ENCODE data around the gene AAGAB.

The AAGAB gene

GRCh38 chr15:67256051-67256450, 1.6 kb upstream of the AAGAB start:
- no peaks in the 10 kb centered on the region for H3K9me2 ChIP-seq (replicated peaks; ENCODE audit: insufficient read depth, low read length)
- H3K36me3 ChIP-seq (ENCODE audit: low read length): no peaks in the 10 kb centered on the region
- no peaks in the 10 kb centered on the region for H3K9me3 ChIP-seq (ENCODE audit: insufficient read depth, low read length)
- H3K27ac ChIP-seq (ENCODE audit: low read depth, low read length): no peak overlapping the region
- no peak overlapping the region for H3K4me2 ChIP-seq (ENCODE audit: low read depth, low read length, poor library complexity, severe bottlenecking)
- H3K79me2 ChIP-seq (ENCODE audit: insufficient read depth, low read length): peaks cover 31% of the 10 kb centered on the region
- H3F3A ChIP-seq (ENCODE audit: insufficient read depth): peaks cover 15% of the 10 kb centered on the region; the same call in 1 of the 2 replicates
- H2AFZ ChIP-seq (ENCODE audit: low read depth, low read length, severe bottlenecking): no peak overlapping the region
- no peaks in the 10 kb centered on the region for H4K20me1 ChIP-seq (ENCODE audit: low read depth, low read length)
- no peaks in the 10 kb centered on the region for H3K27me3 ChIP-seq (ENCODE audit: low read length)
- TF ChIP-seq CTCF (IDR thresholded peaks at IDR 0.05; ENCODE audit: insufficient read depth, low read length, poor library complexity, severe bottlenecking): no peak
- TF ChIP-seq EZH2phosphoT487 (conservative IDR thresholded peaks at IDR 0.05; ENCODE audit: low read length): no peak
- H3K9ac ChIP-seq (ENCODE audit: low read length): no peak overlapping the region
- no peak overlapping the region for H3K4me3 ChIP-seq (ENCODE audit: insufficient read depth, low read length, poor library complexity, severe bottlenecking)

- H3K27ac ChIP-seq (ENCODE audit: low read depth, low read length): peak overlapping the region; percentile 24
Measured at GRCh38 chr15:67253549-67254237, 768 bp downstream of the AAGAB start.

GRCh38 chr15:67253101-67253500, 1.4 kb downstream of the AAGAB start:
- Histone ChIP-seq H3K27ac (ENCODE audit: low read depth, low read length) (no peak overlapping the region), H3K27me3 (ENCODE audit: low read length) (no peaks in the 10 kb centered on the region), H2AFZ (ENCODE audit: low read depth, low read length, severe bottlenecking) (no peak overlapping the region), H3K79me2 (ENCODE audit: insufficient read depth, low read length) (peaks cover 57% of the 10 kb centered on the region), H3K4me2 (ENCODE audit: low read depth, low read length, poor library complexity, severe bottlenecking) (peak overlapping the region; percentile 82), H3K9me3 (ENCODE audit: insufficient read depth, low read length) (no peaks in the 10 kb centered on the region), H3F3A (ENCODE audit: insufficient read depth) (peaks cover 15% of the 10 kb centered on the region; the same call in 1 of the 2 replicates), H3K4me3 (ENCODE audit: insufficient read depth, low read length, poor library complexity, severe bottlenecking) (peak overlapping the region; percentile 62), H3K9ac (ENCODE audit: low read length) (no peak overlapping the region), H4K20me1 (ENCODE audit: low read depth, low read length) (no peaks in the 10 kb centered on the region), H3K36me3 (ENCODE audit: low read length) (no peaks in the 10 kb centered on the region), H3K9me2 (replicated peaks; ENCODE audit: insufficient read depth, low read length) (no peaks in the 10 kb centered on the region)
- TF ChIP-seq EZH2phosphoT487 (conservative IDR thresholded peaks at IDR 0.05; ENCODE audit: low read length) (no peak), CTCF (IDR thresholded peaks at IDR 0.05; ENCODE audit: insufficient read depth, low read length, poor library complexity, severe bottlenecking) (no peak)

More at GRCh38 chr15:67253549-67254237, 768 bp downstream of the AAGAB start:
- Histone ChIP-seq H3K4me3 (ENCODE audit: insufficient read depth, low read length, poor library complexity, severe bottlenecking) (peak overlapping the region; percentile 62), H3K36me3 (ENCODE audit: low read length) (no peaks in the 10 kb centered on the region), H3F3A (ENCODE audit: insufficient read depth) (peaks cover 15% of the 10 kb centered on the region; the same call in 1 of the 2 replicates), H3K9me3 (ENCODE audit: insufficient read depth, low read length) (no peaks in the 10 kb centered on the region), H4K20me1 (ENCODE audit: low read depth, low read length) (no peaks in the 10 kb centered on the region), H3K79me2 (ENCODE audit: insufficient read depth, low read length) (peaks cover 51% of the 10 kb centered on the region), H2AFZ (ENCODE audit: low read depth, low read length, severe bottlenecking) (peak overlapping the region; percentile 75), H3K4me2 (ENCODE audit: low read depth, low read length, poor library complexity, severe bottlenecking) (peak overlapping the region; percentile 82), H3K27me3 (ENCODE audit: low read length) (no peaks in the 10 kb centered on the region), H3K9ac (ENCODE audit: low read length) (peak overlapping the region; percentile 71), H3K9me2 (replicated peaks; ENCODE audit: insufficient read depth, low read length) (no peaks in the 10 kb centered on the region)
- TF ChIP-seq EZH2phosphoT487 (conservative IDR thresholded peaks at IDR 0.05; ENCODE audit: low read length): no peak
- no peak for TF ChIP-seq CTCF (IDR thresholded peaks at IDR 0.05; ENCODE audit: insufficient read depth, low read length, poor library complexity, severe bottlenecking)

Data from SU-DHL-6 (cell line).